ENCODE measurements around the gene ALG9.
"Not testable (repeated sequence)": the region's sequence is repeated elsewhere in the genome, so short reads cannot be mapped to it uniquely, and the experiment has no call there.

ALG9 gene

GRCh38 chr11:111909378-111909777, 38.0 kb upstream of the ALG9 start:
- no peak for DNase-seq (ENCODE audit: low spot score)
- ChIA-PET POLR2A (ENCODE audit: low non-redundant PET) (no interaction called here), CTCF (interaction anchor here (1.0 kb wide), 1 partner anchor 22 kb away, joined by 3 read pairs; no protein-coding TSS in a partner anchor)
- TF ChIP-seq CTCF (conservative IDR thresholded peaks at IDR 0.05; ENCODE audit: low read depth), result no peak
- H3K27ac ChIP-seq, result no peak overlapping the region

GRCh38 chr11:111908639-111909305, 37.4 kb upstream of the ALG9 start:
- CTCF ChIA-PET, result interaction anchor here (1.0 kb wide), 1 partner anchor 23 kb away, joined by 3 read pairs; no protein-coding TSS in a partner anchor
- no peak overlapping the region for H3K27ac ChIP-seq
- no peak for TF ChIP-seq CTCF (conservative IDR thresholded peaks at IDR 0.05; ENCODE audit: low read depth)
- DNase-seq (ENCODE audit: low spot score), result no peak
- POLR2A ChIA-PET (ENCODE audit: low non-redundant PET), result no interaction called here

- ChIA-PET CTCF (no interaction called here), POLR2A (ENCODE audit: low non-redundant PET) (interaction anchor here (0.6 kb wide), 1 partner anchor 84 kb away, joined by 3 read pairs; no protein-coding TSS in a partner anchor)
- no peak for TF ChIP-seq CTCF (conservative IDR thresholded peaks at IDR 0.05; ENCODE audit: low read depth)
- no peak overlapping the region for H3K27ac ChIP-seq
- no peak for DNase-seq (ENCODE audit: low spot score)
Measured at GRCh38 chr11:111906680-111907079, 35.3 kb upstream of the ALG9 start.

- CTCF ChIA-PET, result no interaction called here
- no peak for DNase-seq (ENCODE audit: low spot score)
- no peak for TF ChIP-seq CTCF (conservative IDR thresholded peaks at IDR 0.05; ENCODE audit: low read depth)
- POLR2A ChIA-PET (ENCODE audit: low non-redundant PET), result no interaction called here
- H3K27ac ChIP-seq, result no peak overlapping the region
Measured at GRCh38 chr11:111905411-111905810, 34.0 kb upstream of the ALG9 start.

GRCh38 chr11:111886844-111887243, 15.5 kb upstream of the ALG9 start:
- POLR2A ChIA-PET (ENCODE audit: low non-redundant PET), result interaction anchor here (0.7 kb wide), 1 partner anchor 74 kb away, joined by 3 read pairs; no protein-coding TSS in a partner anchor
- H3K27ac ChIP-seq, result no peak overlapping the region
- TF ChIP-seq CTCF (conservative IDR thresholded peaks at IDR 0.05; ENCODE audit: low read depth), result no peak
- CTCF ChIA-PET, result interaction anchor here (0.9 kb wide), 1 partner anchor 75 kb away, joined by 3 read pairs; no protein-coding TSS in a partner anchor
- DNase-seq (ENCODE audit: low spot score), result no peak

GRCh38 chr11:111886032-111886431, 14.7 kb upstream of the ALG9 start:
- CTCF ChIA-PET, result interaction anchor here (0.7 to 1.5 kb wide), 4 partner anchors 73 to 403 kb away, joined by 3 to 5 read pairs (median 4); no protein-coding TSS in a partner anchor
- POLR2A ChIA-PET (ENCODE audit: low non-redundant PET), result no interaction called here
- DNase-seq (ENCODE audit: low spot score), result no peak
- TF ChIP-seq CTCF (conservative IDR thresholded peaks at IDR 0.05; ENCODE audit: low read depth), result no peak
- no peak overlapping the region for H3K27ac ChIP-seq

- H3K27ac ChIP-seq; DNase-seq (ENCODE audit: low spot score); POLR2A ChIA-PET (ENCODE audit: low non-redundant PET): not testable (repeated sequence)
- CTCF ChIA-PET, result interaction anchor here (1.5 kb wide), 1 partner anchor 97 kb away, joined by 3 read pairs; no protein-coding TSS in a partner anchor
Measured at GRCh38 chr11:111885053-111885452, 13.7 kb upstream of the ALG9 start.
